ENCODE measurements around the gene RIPK1.

DNA sequence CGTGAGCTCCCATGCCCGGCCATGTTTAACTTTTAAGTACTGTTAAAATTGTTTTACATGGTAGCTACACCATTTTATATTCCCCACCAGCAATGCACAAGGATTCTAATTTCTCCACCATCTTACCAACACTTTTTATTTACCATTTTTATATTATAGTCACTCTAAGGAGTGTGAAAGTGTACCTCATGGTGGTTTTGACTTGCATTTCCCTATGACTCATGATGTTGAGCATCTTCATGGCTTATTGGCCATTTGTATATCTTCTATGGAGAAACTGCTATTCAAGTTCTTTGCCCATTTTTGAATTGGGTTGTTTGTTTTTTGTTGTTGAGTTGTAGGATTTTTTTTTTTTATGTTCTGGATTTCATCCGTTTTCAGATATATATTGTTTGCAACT, 34.6 kb downstream of the RIPK1 start:
- TF ChIP-seq, protein P1, sequence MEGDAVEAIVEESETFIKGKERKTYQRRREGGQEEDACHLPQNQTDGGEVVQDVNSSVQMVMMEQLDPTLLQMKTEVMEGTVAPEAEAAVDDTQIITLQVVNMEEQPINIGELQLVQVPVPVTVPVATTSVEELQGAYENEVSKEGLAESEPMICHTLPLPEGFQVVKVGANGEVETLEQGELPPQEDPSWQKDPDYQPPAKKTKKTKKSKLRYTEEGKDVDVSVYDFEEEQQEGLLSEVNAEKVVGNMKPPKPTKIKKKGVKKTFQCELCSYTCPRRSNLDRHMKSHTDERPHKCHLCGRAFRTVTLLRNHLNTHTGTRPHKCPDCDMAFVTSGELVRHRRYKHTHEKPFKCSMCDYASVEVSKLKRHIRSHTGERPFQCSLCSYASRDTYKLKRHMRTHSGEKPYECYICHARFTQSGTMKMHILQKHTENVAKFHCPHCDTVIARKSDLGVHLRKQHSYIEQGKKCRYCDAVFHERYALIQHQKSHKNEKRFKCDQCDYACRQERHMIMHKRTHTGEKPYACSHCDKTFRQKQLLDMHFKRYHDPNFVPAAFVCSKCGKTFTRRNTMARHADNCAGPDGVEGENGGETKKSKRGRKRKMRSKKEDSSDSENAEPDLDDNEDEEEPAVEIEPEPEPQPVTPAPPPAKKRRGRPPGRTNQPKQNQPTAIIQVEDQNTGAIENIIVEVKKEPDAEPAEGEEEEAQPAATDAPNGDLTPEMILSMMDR (IDR thresholded peaks at IDR 0.05; ENCODE audit: insufficient read depth, low read length), result no peak
- TF ChIP-seq, protein P2, sequence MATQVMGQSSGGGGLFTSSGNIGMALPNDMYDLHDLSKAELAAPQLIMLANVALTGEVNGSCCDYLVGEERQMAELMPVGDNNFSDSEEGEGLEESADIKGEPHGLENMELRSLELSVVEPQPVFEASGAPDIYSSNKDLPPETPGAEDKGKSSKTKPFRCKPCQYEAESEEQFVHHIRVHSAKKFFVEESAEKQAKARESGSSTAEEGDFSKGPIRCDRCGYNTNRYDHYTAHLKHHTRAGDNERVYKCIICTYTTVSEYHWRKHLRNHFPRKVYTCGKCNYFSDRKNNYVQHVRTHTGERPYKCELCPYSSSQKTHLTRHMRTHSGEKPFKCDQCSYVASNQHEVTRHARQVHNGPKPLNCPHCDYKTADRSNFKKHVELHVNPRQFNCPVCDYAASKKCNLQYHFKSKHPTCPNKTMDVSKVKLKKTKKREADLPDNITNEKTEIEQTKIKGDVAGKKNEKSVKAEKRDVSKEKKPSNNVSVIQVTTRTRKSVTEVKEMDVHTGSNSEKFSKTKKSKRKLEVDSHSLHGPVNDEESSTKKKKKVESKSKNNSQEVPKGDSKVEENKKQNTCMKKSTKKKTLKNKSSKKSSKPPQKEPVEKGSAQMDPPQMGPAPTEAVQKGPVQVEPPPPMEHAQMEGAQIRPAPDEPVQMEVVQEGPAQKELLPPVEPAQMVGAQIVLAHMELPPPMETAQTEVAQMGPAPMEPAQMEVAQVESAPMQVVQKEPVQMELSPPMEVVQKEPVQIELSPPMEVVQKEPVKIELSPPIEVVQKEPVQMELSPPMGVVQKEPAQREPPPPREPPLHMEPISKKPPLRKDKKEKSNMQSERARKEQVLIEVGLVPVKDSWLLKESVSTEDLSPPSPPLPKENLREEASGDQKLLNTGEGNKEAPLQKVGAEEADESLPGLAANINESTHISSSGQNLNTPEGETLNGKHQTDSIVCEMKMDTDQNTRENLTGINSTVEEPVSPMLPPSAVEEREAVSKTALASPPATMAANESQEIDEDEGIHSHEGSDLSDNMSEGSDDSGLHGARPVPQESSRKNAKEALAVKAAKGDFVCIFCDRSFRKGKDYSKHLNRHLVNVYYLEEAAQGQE (IDR thresholded peaks at IDR 0.05; ENCODE audit: insufficient replicate concordance, low read depth), result no peak
